ENCODE measurements around the gene ASB16.

Gene ASB16

DNA sequence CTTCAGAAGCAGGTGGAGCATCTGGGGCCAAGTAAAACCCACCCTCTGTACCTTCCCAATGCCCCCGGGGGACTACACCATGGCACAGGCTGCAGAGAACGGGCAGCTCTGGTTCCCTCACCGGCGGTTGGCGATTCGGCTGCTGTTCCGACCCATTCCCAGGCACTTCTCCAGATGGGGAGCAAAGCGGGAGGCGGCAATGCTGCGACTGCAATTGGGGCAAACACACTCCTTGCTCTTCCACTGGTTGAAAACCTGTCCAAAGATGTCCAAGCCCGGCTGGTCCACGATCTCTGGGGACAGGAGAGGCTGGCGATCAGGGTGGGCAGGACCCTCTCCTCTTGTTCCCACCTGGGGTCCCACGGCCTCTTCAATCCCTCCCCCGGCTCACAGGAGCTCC is 26.6 kb downstream of the ASB16 start:
- Histone ChIP-seq H3K27ac (no peak overlapping the region), H3K27me3 (ENCODE audit: insufficient read depth, low read depth) (no peaks in the 10 kb centered on the region), H3K36me3 (ENCODE audit: insufficient read depth) (no peaks in the 10 kb centered on the region; the same call in 1 of the 2 replicates), H4K20me1 (ENCODE audit: insufficient read depth) (no peaks in the 10 kb centered on the region), H3K4me2 (no peak overlapping the region; the same call in 1 of the 2 replicates), H3K4me3 (IDR thresholded peaks at IDR 0.05; ENCODE audit: insufficient read depth, low read depth, low read length) (no peak overlapping the region), H3K4me1 (ENCODE audit: low read depth, poor library complexity, severe bottlenecking) (peaks cover 18% of the 10 kb centered on the region), H3K9ac (no peak overlapping the region), H2AFZ (ENCODE audit: low read depth) (no peak overlapping the region), H3K79me2 (ENCODE audit: insufficient read depth, low read depth) (peaks cover 20% of the 10 kb centered on the region; the same call in 1 of the 2 replicates)
- TF ChIP-seq, protein P1, sequence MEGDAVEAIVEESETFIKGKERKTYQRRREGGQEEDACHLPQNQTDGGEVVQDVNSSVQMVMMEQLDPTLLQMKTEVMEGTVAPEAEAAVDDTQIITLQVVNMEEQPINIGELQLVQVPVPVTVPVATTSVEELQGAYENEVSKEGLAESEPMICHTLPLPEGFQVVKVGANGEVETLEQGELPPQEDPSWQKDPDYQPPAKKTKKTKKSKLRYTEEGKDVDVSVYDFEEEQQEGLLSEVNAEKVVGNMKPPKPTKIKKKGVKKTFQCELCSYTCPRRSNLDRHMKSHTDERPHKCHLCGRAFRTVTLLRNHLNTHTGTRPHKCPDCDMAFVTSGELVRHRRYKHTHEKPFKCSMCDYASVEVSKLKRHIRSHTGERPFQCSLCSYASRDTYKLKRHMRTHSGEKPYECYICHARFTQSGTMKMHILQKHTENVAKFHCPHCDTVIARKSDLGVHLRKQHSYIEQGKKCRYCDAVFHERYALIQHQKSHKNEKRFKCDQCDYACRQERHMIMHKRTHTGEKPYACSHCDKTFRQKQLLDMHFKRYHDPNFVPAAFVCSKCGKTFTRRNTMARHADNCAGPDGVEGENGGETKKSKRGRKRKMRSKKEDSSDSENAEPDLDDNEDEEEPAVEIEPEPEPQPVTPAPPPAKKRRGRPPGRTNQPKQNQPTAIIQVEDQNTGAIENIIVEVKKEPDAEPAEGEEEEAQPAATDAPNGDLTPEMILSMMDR (conservative IDR thresholded peaks at IDR 0.05; ENCODE audit: low read depth, low read length) = no peak

DNA sequence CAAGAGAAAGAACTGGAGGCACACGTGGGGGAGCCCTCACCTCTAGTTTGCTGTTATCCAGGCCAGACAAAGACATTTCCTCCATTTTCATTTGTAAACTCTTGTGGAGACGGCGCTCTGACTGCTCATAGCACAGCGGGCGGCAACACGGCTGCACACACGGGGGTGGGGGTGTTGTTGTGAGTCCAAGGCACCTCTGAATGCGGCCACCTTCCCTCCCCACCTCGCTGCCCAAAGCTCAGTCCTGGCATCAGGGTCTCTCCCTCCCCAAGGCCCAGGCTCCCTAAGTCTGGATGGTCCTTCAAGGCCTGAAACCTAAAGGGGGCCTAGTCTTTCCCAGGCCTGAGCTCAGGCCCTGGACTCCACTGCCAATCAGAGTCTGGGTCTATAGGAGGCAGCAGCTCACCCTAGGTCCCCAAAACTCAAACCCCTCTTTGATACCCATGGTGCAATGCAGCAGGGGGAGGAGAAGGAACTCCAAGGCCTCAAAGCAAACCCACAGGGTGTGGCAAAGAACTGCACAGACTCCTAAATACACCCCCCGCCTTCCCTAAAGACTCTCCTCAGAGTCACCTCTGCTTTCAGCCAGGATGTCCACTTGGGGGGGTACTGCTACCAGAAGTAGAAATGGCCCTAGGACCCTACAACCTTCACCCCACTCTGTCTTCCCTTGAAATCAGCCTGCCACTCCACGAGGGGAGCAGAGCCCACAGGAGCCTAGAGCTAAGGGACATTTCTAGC is 27.6 kb downstream of the ASB16 start:
- Histone ChIP-seq H3K9ac (peak overlapping the region; percentile 80), H3K27me3 (ENCODE audit: insufficient read depth, low read depth) (no peaks in the 10 kb centered on the region), H4K20me1 (ENCODE audit: insufficient read depth) (no peaks in the 10 kb centered on the region), H2AFZ (ENCODE audit: low read depth) (peak overlapping the region; percentile 3; the same call in 1 of the 2 replicates), H3K79me2 (ENCODE audit: insufficient read depth, low read depth) (peaks cover 20% of the 10 kb centered on the region; the same call in 1 of the 2 replicates), H3K4me3 (IDR thresholded peaks at IDR 0.05; ENCODE audit: insufficient read depth, low read depth, low read length) (peak overlapping the region; percentile 50), H3K4me1 (ENCODE audit: low read depth, poor library complexity, severe bottlenecking) (peaks cover 23% of the 10 kb centered on the region), H3K4me2 (peak overlapping the region; percentile 66), H3K36me3 (ENCODE audit: insufficient read depth) (no peaks in the 10 kb centered on the region; the same call in 1 of the 2 replicates), H3K27ac (peak overlapping the region; percentile 79)
- TF ChIP-seq, protein P1 (conservative IDR thresholded peaks at IDR 0.05; ENCODE audit: low read depth, low read length) = no peak

DNA sequence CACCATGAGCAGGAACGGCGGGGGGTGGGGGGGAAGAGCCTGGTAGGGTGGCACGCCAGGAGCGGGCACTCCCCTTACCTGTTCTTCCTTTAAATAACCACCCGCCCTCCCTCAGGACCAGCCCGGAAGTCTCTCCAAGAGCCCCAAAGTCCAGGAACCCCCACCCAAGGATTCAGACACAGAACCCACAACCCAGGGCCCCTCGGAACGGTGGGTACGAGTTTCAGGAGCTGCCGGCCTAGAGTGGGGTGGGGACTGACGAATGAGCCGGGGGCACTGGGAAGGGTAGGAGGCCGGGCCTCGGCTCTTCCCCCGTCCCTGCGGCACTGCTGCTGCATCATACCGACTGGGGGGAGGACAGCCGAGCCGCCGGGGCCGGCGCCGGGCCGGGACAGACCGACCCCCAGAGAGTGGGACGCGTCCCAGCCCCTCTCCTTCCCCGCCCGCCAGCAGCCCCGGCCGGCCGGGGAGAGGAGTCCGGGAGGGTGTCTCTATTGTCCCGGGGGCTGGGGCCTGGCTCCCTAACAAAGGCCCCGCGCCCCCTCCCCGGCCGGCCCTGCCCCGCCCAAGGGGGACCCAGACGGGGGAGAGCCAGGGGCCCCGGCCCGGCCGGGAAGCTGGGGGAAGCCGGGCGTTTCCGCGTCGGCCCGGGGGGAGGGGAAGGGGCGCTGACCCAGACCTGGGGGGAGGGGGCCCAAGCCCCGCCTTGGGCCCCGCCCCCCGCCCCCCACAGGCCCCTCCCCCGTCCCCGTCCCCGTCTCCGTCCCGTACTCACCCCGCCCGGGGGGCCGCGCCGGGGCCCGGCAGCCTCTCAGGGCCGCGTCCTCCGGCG is 28.4 kb downstream of the ASB16 start:
- Histone ChIP-seq H2AFZ (ENCODE audit: low read depth) (peak overlapping the region; percentile 3; the same call in 1 of the 2 replicates), H3K4me1 (ENCODE audit: low read depth, poor library complexity, severe bottlenecking) (peaks cover 31% of the 10 kb centered on the region), H3K79me2 (ENCODE audit: insufficient read depth, low read depth) (peaks cover 20% of the 10 kb centered on the region; the same call in 1 of the 2 replicates), H3K27me3 (ENCODE audit: insufficient read depth, low read depth) (no peaks in the 10 kb centered on the region), H3K4me3 (IDR thresholded peaks at IDR 0.05; ENCODE audit: insufficient read depth, low read depth, low read length) (peak overlapping the region; percentile 50), H3K36me3 (ENCODE audit: insufficient read depth) (no peaks in the 10 kb centered on the region; the same call in 1 of the 2 replicates), H3K9ac (peak overlapping the region; percentile 80), H3K4me2 (peak overlapping the region; percentile 66), H3K27ac (peak overlapping the region; percentile 79), H4K20me1 (ENCODE audit: insufficient read depth) (no peaks in the 10 kb centered on the region)
- TF ChIP-seq, protein P1 (conservative IDR thresholded peaks at IDR 0.05; ENCODE audit: low read depth, low read length) = no peak

DNA sequence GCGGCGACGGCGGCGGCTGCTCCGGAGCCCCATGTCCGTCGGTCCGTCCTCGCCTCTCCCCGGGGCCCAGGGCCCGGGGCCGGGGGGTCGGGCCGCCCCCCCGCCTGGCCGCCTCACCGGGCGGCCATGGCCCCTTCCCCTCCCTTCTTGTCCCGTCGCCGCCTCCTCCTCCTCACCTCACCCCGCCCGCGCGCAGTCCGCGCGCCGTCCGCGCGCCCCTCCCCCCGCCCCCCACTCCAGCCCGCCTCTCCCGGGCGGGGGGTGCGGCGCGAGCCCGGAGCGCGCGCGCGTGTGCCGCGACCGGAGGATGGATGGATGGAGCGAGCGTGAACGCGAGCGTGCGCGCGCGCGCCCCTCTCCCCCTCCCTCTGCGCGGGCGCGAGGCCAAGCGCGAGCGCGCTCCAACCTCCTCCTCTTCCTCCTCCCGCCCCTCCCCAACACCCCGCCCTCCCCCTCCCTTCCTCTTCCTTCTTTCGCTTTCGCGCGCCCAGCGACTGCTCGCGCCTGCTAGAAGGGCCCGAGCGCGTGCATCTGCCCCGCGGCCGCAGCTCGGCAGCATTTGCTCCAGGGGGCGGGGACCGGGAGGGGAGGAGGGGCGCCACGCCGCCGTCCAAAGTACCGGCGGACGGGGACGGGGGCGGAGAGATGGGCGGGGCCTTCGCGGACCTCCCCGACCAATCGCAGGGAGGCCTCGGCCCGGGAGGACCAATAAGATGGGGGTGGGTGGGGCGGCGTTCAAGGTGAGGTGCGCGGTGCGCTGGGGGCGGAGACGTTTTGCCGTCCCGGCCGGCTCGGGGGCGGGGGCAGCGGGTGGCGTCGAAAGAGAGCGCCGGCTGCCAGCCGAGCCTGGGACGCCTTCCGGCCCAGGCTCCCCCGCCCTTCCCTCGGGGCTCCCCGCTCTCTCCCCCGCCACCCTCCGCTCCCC is 29.3 kb downstream of the ASB16 start, which contains the start of gene ATXN7L3:
Gene ATXN7L3, minus strand, starts transcription at position 332 of the 925 bp plus-strand sequence. CDS start 1,814 bp downstream, outside the sequence.
- TF ChIP-seq, protein P1 (conservative IDR thresholded peaks at IDR 0.05; ENCODE audit: low read depth, low read length) = no peak
- H4K20me1 ChIP-seq (ENCODE audit: insufficient read depth) = no peaks in the 10 kb centered on the region
- peak within 1 kb of the TSS; percentile 80 for H3K9ac ChIP-seq
- no peaks in the 10 kb centered on the region for H3K27me3 ChIP-seq (ENCODE audit: insufficient read depth, low read depth)
- H3K79me2 ChIP-seq (ENCODE audit: insufficient read depth, low read depth) = peaks cover 20% of the 10 kb centered on the region; the same call in 1 of the 2 replicates
- H3K36me3 ChIP-seq (ENCODE audit: insufficient read depth) = no peaks in the 10 kb centered on the region; the same call in 1 of the 2 replicates
- H3K27ac ChIP-seq = peak within 1 kb of the TSS; percentile 79
- H3K4me2 ChIP-seq = peak within 1 kb of the TSS; percentile 66
- H3K4me3 ChIP-seq (IDR thresholded peaks at IDR 0.05; ENCODE audit: insufficient read depth, low read depth, low read length) = peak within 1 kb of the TSS; percentile 53
- H3K4me1 ChIP-seq (ENCODE audit: low read depth, poor library complexity, severe bottlenecking) = peaks cover 32% of the 10 kb centered on the region
- H2AFZ ChIP-seq (ENCODE audit: low read depth) = peak within 1 kb of the TSS; percentile 66

Data from KMS-11 (cell line).